Left cardiac atrium (tissue), 2 donors: ENCODE measurements around the gene RRP1B. TPM values are rescaled to one million over a fixed set of nuclear protein-coding genes. Genes with fewer than 3 reads are reported as not detected.

Source experiments
- microRNA-seq, 2 donors: library from miRNA; unstranded; fragments of <30 nt; microRNA quantifications; one replicate each; pipeline ENCODE4 v1.2.0, GENCODE V29; 2020
- total RNA-seq, 2 donors: library from RNA; stranded (reverse); fragmentation: NEBNext Ultra II Directional; extraction: Animal tissue kit (Norgen Biotek cat#: 25700); gene quantifications; one replicate each; pipeline ENCODE4 v1.2.1, GENCODE V29; 2021
- donor health status: DM: no; HTN: yes; CAD: no; lungs with severe emphysema.
- donor health status: DM: yes; HTN: yes; CAD: no.

RRP1B gene
- total RNA-seq, 2 donors from 2014 or later: 11.0 to 14.2 TPM

Small RNA genes lying within 50 kb of the gene (microRNA-seq; reads per million reads assigned to microRNA genes)
- 0 reads per million in 2 donors for gene MIR6070

Other genes with a start within 250 kb of the RRP1B start
- 10 to 100 TPM; 15.3 to 49.7 TPM for gene SIK1, start 232.4 kb upstream of the RRP1B start, total RNA-seq
- under 1 TPM in 1 of 2 donors, not detected in 1; 0.68 TPM for gene HSF2BP, start 72 bp upstream of the RRP1B start, total RNA-seq
- 100 to 1,000 TPM; 101 to 120 TPM for gene PDXK, start 59.6 kb downstream of the RRP1B start, total RNA-seq
- gene CSTB, start 116.7 kb downstream of the RRP1B start, total RNA-seq: 10 to 100 TPM; 33.0 to 40.2 TPM
- gene RRP1, start 130.0 kb downstream of the RRP1B start, total RNA-seq: 10 to 100 TPM; 10.6 to 14.9 TPM
- 10 to 100 TPM; 65.1 to 69.4 TPM for gene AGPAT3, start 205.7 kb downstream of the RRP1B start, total RNA-seq